Epithelial cell of proximal tubule (primary cell): ENCODE data around the gene AATK. TPM values are rescaled to one million over a fixed set of nuclear protein-coding genes. Genes with fewer than 3 reads are reported as not detected.
"Not testable (repeated sequence)": the region's sequence is repeated elsewhere in the genome, so short reads cannot be mapped to it uniquely, and the experiment has no call there.

Experiments used
- DNase-seq: peaks from one replicate; pipeline ENCODE4 v3.0.0-alpha.2; 2011; ENCODE audit warnings: low read depth
- H3K4me3 ChIP-seq: 2 replicates; pipeline ENCODE4 v1.5.1; 2011; ENCODE audit warnings: low read depth, mild to moderate bottlenecking, low read length
- CTCF ChIP-seq: conservative IDR thresholded peaks from 2 replicates; pipeline ENCODE4 v1.5.1; 2012; ENCODE audit warnings: low read depth, mild to moderate bottlenecking, low read length
- total RNA-seq: library from RNA; depleted of rRNA; stranded (reverse); fragments of >200 nt; gene quantifications from 2 replicates; pipeline ENCODE4 v1.2.3, GENCODE V29; 2015

The AATK gene
- total RNA-seq, 1 donor from 2014 or later: 0.52 TPM

DNA sequence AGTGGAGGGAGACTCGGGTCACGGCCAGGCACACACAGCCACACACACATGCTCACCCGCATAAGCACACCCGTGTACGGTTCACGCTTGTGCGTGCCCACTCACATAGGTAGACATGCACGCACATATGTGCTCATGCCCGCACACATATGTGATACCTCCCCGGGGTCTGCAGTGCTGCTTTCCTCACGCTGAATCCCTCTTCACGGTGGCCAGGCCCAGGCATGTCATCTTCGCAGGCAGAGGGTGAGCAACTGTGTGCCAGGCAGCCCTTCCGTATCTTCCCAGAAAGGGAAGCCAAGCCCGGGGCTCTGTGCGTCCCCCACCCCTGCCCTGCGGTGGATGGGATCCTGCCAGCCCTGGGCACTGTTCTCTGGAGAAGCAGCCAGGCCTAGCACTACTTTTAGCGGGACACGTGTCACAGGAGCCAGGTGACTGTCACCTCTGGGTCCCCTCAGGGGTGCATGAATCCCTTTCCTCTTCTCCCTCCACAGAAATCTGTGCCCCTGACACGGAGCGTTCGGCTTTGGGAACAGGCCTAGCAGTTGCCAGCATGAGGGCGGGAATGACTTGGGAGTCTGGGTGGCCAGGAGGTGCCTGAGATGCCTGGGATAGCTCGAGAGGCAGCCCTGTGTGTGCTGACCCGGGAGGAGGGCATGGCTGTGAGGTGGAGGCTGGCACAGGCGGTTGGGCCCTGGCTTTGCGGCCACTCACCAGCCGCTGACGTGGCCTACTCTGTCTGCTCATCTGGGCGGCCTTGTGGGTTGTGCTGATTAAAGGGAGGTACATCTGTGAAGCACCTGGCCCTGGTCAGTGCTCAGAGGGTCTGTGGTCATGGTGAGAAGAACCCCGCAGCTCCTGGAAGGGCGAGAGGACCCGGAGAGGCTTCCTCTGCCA lies 83.6 kb downstream of the AATK start:
- TF ChIP-seq CTCF: no peak
- H3K4me3 ChIP-seq: no peak overlapping the region
- peak; percentile 15 for DNase-seq

DNA sequence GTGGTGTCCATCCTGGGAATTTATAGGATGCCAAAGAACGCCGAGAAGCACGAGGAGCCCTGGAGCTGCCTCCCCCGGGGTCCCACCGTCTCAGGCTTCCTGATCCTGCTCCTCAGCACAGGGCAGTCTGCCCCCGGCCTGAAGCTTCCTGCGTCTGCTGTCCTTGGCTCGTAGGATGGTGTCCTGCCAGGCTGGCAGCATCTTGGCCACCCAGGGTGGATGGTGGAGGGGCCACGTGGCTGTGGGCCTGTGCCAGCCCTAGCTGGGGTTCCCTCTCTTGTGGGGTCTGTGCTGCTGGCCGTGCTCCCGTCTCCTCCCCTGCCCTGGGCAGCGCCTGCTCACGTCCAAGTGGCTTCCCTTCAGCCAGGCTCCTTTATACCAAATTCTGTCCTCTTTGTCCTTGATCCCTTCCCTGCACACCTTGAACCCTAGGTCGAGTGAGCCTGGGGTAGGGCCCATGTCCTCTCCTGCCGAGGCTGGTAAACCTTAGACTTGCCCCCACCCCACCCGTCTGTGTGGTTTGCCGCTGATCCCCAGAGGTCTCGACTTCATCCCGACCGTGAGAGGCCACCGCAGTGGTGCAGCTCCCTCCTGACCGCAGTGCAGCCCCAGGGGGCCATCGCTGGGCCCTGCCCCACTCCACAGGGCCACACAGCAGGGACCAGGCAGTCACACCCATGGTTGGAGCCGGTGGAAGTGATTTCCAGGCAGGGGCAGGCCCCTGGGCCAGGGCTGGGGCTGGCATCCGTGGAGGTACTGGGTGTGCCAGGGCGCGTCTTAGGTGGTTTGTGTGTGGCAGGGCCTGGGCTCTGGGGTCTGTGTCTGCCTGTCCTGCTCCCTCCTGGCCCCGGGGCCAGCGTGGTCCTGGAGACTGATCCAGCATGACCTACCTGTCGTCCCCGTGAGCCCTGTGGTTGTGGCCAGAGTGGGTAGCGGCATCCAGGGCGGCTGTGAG lies 84.5 kb downstream of the AATK start:
- DNase-seq: no peak
- no peak for TF ChIP-seq CTCF
- no peak overlapping the region for H3K4me3 ChIP-seq

GRCh38 chr17:81080019-81080418 lies 86.0 kb downstream of the AATK start:
- no peak overlapping the region for H3K4me3 ChIP-seq
- DNase-seq: no peak
- no peak for TF ChIP-seq CTCF

DNA sequence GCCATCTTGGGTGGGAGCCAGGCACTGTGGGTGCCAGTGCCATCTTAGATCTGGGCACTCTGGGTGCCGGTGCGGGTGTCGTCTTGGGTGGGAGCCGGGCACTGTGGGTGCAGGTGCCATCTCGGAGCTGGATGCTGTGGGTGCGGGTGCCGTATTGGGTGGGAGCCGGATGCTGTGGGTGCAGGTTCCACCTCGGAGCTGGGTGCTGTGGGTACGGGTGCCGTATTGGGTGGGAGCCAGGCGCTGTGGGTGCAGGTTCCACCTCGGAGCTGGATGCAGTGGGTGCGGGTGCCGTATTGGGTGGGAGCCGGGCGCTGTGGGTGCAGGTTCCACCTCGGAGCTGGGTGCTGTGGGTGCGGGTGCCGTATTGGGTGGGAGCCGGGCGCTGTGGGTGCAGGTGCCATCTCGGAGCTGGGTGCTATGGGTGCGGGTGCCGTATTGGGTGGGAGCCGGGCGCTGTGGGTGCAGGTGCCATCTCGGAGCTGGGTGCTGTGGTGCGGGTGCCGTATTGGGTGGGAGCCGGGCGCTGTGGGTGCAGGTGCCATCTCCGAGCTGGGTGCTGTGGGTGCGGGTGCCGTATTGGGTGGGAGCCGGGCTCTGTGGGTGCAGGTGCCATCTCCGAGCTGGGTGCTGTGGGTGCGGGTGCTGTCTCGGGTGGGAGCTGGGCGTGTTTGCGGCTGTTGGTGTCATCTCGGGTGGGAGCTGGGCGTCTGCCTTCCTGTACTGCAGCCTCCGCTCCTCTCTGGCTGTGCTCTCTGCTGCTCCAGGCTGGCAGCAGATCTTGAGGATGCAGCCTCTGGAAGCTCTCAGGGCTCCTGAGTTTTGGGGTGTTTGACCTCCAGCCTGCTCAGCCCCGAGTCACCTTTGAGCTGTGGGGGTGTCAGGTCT lies 87.8 kb downstream of the AATK start:
- DNase-seq, H3K4me3 ChIP-seq: not testable (repeated sequence)

- DNase-seq: no peak
- no peak for TF ChIP-seq CTCF
- H3K4me3 ChIP-seq: no peak overlapping the region
Observed at GRCh38 chr17:81076141-81076679, 89.8 kb downstream of the AATK start.

- no peak for DNase-seq
- TF ChIP-seq CTCF: no peak
- no peak overlapping the region for H3K4me3 ChIP-seq
Observed at GRCh38 chr17:81075307-81075706, 90.7 kb downstream of the AATK start.
